OCI-LY7 (cell line): ENCODE data around the gene KLHL1.

Experiments used
- EZH2phosphoT487 ChIP-seq: fragments of 200-600 bp; sonication (generic); IDR thresholded peaks from 2 replicates; pipeline ENCODE4 v1.6.1; 2018; ENCODE audit warnings: low read depth, borderline replicate concordance, mild to moderate bottlenecking, mixed run types, antibody characterized with exemption, low read length, moderate library complexity, mixed read lengths
- TF ChIP-seq, protein P1 (sequence below): fragments of 200-600 bp; sonication (generic); conservative IDR thresholded peaks from 2 replicates; pipeline ENCODE4 v1.5.1; 2014; ENCODE audit warnings: mild to moderate bottlenecking, antibody characterized with exemption, low read length, moderate library complexity, mixed read lengths

DNA sequence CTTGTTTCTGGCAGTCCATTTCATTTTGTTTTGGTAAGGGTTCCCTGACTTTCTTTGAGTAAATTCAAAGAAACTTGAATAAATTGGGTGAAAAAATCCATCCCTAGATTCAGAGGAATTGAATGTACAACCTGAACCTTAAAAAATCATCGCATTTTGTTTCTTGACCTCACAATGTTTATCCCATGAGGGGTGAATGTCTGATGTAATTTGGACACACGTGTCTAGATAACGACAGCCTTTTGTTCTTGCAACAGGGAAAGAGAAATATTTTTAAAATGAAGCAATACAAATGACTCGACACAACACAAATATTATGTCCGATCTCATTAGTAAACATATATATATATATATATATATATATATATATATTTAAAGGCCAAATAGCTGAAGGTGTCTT lies 453.9 kb downstream of the KLHL1 start:
- TF ChIP-seq, protein P1, sequence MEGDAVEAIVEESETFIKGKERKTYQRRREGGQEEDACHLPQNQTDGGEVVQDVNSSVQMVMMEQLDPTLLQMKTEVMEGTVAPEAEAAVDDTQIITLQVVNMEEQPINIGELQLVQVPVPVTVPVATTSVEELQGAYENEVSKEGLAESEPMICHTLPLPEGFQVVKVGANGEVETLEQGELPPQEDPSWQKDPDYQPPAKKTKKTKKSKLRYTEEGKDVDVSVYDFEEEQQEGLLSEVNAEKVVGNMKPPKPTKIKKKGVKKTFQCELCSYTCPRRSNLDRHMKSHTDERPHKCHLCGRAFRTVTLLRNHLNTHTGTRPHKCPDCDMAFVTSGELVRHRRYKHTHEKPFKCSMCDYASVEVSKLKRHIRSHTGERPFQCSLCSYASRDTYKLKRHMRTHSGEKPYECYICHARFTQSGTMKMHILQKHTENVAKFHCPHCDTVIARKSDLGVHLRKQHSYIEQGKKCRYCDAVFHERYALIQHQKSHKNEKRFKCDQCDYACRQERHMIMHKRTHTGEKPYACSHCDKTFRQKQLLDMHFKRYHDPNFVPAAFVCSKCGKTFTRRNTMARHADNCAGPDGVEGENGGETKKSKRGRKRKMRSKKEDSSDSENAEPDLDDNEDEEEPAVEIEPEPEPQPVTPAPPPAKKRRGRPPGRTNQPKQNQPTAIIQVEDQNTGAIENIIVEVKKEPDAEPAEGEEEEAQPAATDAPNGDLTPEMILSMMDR = no peak
- TF ChIP-seq EZH2phosphoT487 = no peak
